GM18507 (cell line): Measurements from ENCODE around the gene HCN1.

Experiments used
- DNase-seq: peaks from one replicate; pipeline ENCODE4 v3.0.0; 2011; ENCODE audit warnings: low read depth; ENCODE audit not compliant: insufficient read length; ENCODE audit errors: extremely low spot score
- FAIRE-seq: peaks from 2 replicates; lab custom pipeline; 2011; peaks lifted over from hg19 to GRCh38; lab: Jason Lieb, UNC

The HCN1 gene

DNA sequence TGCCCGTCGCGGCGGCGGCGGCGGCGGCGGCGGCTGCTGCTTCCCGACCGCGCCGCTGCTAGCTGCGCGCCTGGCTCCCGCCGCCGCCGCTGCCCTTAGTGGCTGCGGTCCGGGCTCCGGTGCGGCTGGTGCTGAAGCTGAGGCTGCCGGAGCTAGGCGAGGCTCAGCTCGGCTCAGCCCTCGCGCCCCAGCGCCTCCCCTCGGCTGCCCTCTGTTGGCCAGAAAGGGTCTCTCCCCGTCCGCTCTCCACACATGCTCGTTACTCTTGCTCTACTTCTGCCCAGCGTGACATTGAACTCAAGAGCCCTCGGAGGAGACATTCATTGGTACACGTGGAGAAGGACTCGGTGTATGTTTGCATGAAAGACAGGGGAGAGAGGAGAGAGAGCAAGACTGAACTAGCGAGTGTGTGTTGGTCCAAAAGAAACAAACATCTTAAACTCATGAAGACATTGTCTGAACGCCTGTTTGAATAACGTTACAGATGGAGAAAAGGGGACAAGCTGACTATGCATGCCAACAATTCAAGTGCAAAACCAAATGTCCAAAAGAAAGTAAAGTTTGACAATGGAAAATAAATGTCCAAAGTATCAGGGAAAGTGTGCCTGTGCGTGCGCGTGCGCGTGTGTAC lies at the start of gene HCN1:
Gene HCN1, minus strand, starts transcription at position 175 of the 631 bp plus-strand sequence.
- no peak for DNase-seq
- no peak for FAIRE-seq

DNA sequence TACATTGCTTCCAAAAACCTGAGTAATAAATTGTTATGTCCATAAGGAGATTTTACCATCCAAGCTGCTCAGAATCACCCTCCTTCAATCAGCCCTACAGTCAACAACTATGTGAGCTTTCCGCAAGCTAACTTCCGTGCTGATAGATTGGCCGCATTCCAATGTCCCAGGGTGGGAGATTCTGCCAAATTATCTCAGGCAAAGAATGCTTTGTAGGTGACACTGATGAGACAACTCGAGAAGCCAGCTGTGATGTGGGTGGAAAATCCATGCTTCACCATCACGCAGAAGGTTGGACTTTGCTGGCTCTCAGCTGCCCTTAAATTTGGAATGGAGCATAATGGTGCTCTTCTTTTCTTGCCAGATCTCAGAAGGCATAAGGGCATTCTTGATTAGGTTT lies 44.9 kb upstream of the HCN1 start:
- DNase-seq: no peak
- no peak for FAIRE-seq

DNA sequence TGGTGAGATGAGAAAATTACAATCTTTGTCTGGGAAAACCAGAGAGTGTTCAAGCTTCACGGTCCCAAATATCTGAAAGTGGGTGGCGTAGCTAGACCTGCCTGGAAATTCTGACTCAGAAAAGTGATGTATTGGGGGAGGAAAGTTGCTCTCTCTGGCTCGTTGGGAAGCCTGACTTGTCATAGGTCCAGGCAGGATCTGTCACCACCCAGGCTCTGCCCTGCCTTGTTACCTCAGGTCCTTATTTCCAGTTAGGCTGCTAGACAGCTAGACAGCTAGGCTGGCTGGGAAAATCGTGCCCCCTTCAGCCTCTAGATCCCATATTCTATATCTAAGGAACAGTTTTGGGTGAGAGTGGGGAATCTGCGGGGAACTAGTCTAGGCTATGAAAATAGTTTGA lies 41.0 kb upstream of the HCN1 start:
- FAIRE-seq: no peak
- no peak for DNase-seq

- DNase-seq (no peak), FAIRE-seq (no peak)
These were observed 29.4 kb upstream of the HCN1 start for GRCh38 chr5:45725537-45725936.

DNA sequence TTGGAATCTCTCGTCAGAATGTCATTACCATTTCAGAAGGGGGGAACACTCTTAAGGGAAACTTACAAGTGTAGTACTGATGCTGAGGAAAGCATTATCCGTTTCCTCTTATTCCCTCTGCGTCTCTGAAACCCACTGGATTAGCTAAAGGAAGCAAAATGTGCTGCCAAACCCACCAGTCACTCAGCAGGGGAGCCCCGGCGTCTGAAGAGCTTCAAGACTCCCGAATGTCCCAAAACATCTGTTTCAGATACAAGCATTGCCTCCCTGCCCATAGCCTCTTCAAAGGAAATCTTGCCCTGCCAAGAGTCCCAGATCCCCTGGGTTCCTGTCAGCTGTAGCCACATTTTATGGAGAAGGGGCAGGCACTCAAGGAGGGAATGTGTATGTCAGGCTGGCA lies 1.0 kb upstream of the HCN1 start:
- DNase-seq (no peak), FAIRE-seq (no peak)

GRCh38 chr5:45695804-45696156 lies 400 bp downstream of the HCN1 start:
- no peak for FAIRE-seq
- DNase-seq: no peak

- FAIRE-seq (no peak), DNase-seq (no peak)
These were observed 993 bp downstream of the HCN1 start for GRCh38 chr5:45694971-45695803.

DNA sequence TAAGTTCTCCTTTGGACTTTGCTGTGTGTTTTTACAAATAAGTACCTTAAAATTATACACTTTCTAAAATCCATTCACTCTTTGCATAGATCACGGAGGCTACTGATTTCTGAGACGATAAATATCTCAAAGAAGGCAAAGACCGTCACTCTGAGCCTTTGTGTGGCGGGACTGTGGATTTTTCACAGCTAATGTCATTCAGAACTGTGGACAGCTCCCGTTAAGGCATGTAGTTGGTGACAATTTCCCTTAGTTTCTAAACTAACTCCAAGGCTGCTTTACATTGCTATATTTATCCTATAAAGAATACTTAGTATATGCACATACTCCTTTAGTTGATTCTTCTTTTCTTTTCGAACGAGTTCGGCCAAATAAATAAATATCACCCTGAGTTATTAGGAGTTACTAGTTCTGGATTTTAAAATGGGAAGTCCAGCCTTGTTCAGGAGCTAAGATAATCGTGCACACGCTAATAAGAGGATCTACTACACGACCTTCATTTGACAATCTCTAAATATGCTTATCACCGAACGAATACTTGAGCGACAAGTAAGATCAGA lies 1.8 kb downstream of the HCN1 start:
- DNase-seq: no peak
- FAIRE-seq: no peak

- DNase-seq (no peak), FAIRE-seq (no peak)
These were observed 3.7 kb downstream of the HCN1 start for GRCh38 chr5:45692481-45692880.

DNA sequence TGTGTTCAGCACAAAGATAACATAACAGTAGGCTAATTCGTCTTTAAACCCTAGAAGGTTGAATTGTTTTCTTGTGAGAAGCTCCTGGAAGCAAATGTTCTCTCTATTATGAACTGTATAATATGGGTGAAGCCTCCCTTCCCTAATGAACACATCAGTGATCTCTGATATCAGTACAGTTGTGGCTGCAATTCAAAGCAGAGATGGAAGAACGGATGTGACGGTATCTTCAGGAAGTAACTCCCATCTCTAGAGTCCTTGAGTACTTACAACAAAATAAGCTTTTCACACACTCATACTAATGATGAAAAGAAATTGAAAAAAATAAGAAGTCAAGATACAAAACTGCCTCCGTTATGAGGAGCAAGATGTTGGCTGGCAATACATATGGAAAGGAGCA lies 4.5 kb downstream of the HCN1 start:
- DNase-seq: no peak
- FAIRE-seq: no peak

DNA sequence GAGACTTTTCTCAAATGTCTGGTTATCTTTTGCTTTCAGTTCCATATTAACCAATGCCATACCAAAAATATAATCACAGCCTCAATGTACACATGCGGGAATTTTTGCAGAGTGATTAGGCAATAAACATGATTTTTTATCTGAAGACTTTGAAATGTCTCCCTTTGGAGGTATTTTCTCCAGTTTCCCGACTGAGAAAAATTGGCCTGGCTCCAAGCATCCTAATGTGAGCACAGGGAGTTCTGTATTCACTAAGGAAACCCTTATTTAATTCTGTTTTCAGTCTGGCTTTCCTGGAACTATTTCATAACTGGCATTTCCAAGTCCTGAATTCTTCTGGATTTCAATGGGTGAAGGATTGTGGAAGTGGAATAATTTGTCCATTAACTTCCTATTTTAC lies 8.5 kb downstream of the HCN1 start:
- DNase-seq (no peak), FAIRE-seq (no peak)

DNA sequence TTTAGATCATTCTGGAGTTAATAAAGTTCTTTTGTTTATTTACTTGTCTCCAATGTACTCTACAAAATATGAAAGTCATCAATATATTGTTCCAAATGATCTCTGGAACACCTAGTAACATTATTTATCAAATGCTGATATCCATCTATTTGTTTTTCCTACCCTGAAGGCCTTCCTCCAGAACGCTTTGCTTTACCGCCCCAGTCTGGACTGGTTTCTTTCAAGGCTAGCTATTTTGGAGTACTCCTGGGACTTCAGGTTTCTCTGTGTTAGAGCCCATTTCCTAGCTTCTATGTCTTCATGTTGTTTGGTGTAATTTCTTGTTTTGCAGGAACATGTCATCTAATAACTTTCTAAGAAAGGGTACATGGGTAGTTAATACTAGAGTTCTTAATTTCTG lies 9.6 kb downstream of the HCN1 start:
- FAIRE-seq (no peak), DNase-seq (no peak)

DNA sequence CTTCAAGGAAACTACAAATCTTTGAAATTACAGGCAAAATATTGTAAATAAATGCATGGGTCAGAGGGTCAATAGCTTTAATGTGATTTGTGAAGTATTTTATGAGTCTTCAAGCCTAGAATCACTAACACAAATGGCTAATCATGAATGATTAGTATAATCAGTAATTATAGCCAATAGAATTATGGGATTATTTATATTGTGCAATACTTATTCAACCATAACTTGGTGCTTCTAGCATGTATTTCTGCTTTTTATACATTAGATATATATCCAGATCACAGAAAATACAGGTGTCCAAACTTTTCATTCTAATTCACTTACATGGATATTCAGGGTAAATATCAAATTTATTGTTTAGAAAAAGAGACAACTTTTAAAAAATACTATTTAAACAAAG lies 12.1 kb downstream of the HCN1 start:
- FAIRE-seq: no peak
- DNase-seq: no peak

DNA sequence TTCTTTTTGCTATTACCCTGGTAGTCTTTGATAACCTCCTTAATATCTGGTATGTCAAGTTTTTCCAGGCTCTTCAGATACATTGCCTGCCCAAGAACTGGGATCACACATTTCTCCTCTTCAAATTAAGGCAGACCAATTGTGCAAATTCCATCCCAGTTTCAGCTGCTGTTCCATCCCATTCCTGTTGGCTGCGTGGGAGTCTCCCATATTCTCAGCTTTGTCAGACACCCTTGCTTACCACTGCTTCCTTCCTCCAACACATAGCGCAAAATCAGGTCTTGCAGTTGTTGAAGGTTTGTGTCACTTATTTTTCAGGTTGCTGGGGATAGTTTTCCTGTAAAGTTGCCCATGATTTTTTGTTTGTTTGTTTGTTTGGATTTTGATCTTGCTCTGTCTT lies 15.2 kb downstream of the HCN1 start:
- DNase-seq: no peak
- no peak for FAIRE-seq

DNA sequence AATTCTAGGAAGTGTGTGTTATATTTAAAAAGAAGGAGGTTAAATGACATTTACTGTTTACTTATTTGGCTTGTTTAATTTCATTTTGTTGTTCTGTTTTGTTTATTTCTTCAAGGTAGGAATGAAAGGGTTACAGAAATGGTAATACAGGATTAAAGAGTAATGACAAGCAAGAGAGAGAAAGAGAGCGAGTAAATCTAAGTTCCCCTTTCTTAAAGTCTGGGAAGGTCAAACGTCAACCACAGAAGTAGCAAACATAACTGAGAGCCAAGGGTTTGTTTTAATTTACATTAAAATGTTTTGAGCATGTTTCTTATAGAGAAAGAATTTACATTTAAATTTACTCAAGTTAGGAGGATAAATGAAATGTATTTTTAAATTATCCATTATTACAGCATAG lies 18.7 kb downstream of the HCN1 start:
- FAIRE-seq (no peak), DNase-seq (no peak)

DNA sequence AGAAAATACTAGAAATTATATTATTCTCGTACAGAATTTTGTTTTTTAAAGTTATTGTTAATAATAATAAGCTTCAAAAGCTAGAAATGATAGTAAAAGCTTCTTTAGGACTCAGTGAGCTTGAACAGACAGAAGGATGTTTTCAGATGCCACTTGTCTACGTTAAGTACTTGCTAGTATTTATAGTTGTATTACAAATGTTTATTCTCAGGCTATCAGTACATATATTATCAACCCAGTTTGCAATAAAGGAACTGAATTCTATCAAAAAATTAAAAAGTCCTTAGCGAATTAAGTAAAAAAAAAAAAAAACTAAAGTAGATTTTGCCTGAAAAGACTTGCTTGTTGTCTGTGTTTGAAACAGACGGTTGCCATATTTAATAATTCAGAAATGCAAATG lies 23.9 kb downstream of the HCN1 start:
- no peak for FAIRE-seq
- no peak for DNase-seq

DNA sequence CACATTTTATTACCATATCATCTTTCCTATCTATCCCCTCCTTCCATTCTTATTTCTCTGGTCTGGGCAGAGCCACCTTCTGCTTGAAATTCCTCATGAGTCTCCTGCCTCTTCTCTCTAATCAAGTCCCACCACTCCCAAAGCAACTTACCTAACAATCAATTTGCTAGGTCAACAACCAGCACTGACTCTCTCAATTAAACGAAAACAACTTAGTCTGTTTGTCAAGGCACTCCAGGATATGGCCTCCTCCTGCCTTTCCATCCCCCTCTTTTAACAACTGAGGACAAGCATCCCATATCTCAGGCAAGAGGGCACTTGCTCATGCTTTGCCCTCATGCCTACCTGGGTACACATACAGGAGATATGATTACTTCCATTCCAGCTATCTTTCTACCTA lies 47.4 kb downstream of the HCN1 start:
- no peak for DNase-seq
- no peak for FAIRE-seq

DNA sequence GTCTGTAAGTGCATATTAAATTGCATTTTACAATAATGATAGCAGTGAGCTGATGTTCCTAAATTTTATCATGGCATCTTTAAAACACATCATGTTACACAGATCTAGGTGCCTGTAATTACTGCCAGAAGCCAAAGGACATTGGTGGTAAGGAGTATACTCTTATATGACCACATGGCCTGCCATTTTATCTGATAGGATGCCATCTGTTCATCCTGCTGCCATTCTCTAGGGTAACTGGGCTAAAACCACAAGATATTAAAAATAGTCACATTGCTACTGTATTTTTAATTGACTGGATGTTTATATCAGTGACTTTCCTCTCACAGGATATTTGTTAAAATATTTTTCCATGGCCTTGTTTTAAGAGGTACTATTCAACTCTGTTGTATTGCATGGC lies 53.1 kb downstream of the HCN1 start:
- no peak for DNase-seq
- FAIRE-seq: no peak

GRCh38 chr5:45642370-45642769 lies 53.8 kb downstream of the HCN1 start:
- no peak for FAIRE-seq
- DNase-seq: no peak

- DNase-seq (no peak), FAIRE-seq (no peak)
These were observed 57.1 kb downstream of the HCN1 start for GRCh38 chr5:45639040-45639439.

GRCh38 chr5:45627076-45627656 lies 69.0 kb downstream of the HCN1 start:
- DNase-seq (no peak), FAIRE-seq (no peak)
